GM12873 (cell line): ENCODE measurements around the gene PTEN.

Experiments
- CTCF ChIP-seq: IDR thresholded peaks from 2 replicates; pipeline ENCODE4 v1.5.1; 2012; ENCODE audit warnings: low read depth, mild to moderate bottlenecking, moderate library complexity, low read length, control low read depth; ENCODE audit not compliant: insufficient read depth; ENCODE audit errors: missing control alignments

The PTEN gene

GRCh38 chr10:87863053-87863943, at the start of gene PTEN, which contains the start of gene KLLN:
TSS of gene PTEN (plus strand) at chr10:87863625. CDS start at chr10:87864470, 845 bp downstream.
TSS of gene KLLN (minus strand) at chr10:87863533. CDS start at chr10:87862487, 1,046 bp downstream.
- TF ChIP-seq CTCF: no peak

- TF ChIP-seq CTCF: peak; percentile 24
Observed at GRCh38 chr10:87816163-87816897, 47.1 kb upstream of the PTEN start.

- peak; percentile 13 for TF ChIP-seq CTCF
Observed at GRCh38 chr10:87816898-87817608, 46.4 kb upstream of the PTEN start.

- peak; percentile 35 for TF ChIP-seq CTCF
Observed at GRCh38 chr10:87817609-87818504, 45.6 kb upstream of the PTEN start, which contains the start of gene ATAD1. TSS of gene ATAD1 (minus strand) at chr10:87818226. CDS start at chr10:87814599, 3,627 bp downstream.

- peak; percentile 17 for TF ChIP-seq CTCF
Observed at GRCh38 chr10:87818505-87819288, 44.7 kb upstream of the PTEN start.

GRCh38 chr10:87819289-87819585, 44.2 kb upstream of the PTEN start:
- no peak for TF ChIP-seq CTCF
